Measurements from ENCODE around the gene BCL6.

The BCL6 gene

GRCh38 chr3:187759601-187760000, 14.3 kb upstream of the BCL6 start:
- Histone ChIP-seq H3K27me3 (ENCODE audit: control insufficient read depth in 1 of 2, insufficient read depth in 2 of 2, low read length in 2 of 2) (no peaks in the 10 kb centered on the region), H3K4me1 (ENCODE audit: control insufficient read depth, insufficient read depth, low read length) (peaks cover 10% of the 10 kb centered on the region), H3K9me3 (ENCODE audit: control insufficient read depth in 2 of 2, low read length in 2 of 2) (no peaks in the 10 kb centered on the region), H3K4me3 (ENCODE audit: low read length in 2 of 2) (no peak overlapping the region), H3K36me3 (ENCODE audit: control insufficient read depth in 2 of 2, insufficient read depth in 2 of 2, low read length in 2 of 2) (no peaks in the 10 kb centered on the region), H3K9ac (ENCODE audit: low read length in 2 of 2) (no peak overlapping the region), H3K27ac (ENCODE audit: low read length) (no peak overlapping the region)

- Histone ChIP-seq H3K4me3 (ENCODE audit: low read length in 2 of 2) (no peak overlapping the region), H3K36me3 (ENCODE audit: control insufficient read depth in 2 of 2, insufficient read depth in 2 of 2, low read length in 2 of 2) (no peaks in the 10 kb centered on the region), H3K27me3 (ENCODE audit: control insufficient read depth in 1 of 2, insufficient read depth in 2 of 2, low read length in 2 of 2) (no peaks in the 10 kb centered on the region), H3K9me3 (ENCODE audit: control insufficient read depth in 2 of 2, low read length in 2 of 2) (no peaks in the 10 kb centered on the region), H3K9ac (ENCODE audit: low read length in 2 of 2) (no peak overlapping the region), H3K27ac (ENCODE audit: low read length) (no peak overlapping the region), H3K4me1 (ENCODE audit: control insufficient read depth, insufficient read depth, low read length) (no peaks in the 10 kb centered on the region)
Measured at GRCh38 chr3:187758318-187758955, 13.2 kb upstream of the BCL6 start.

- Histone ChIP-seq H3K27ac (ENCODE audit: low read length) (no peak overlapping the region), H3K9me3 (ENCODE audit: control insufficient read depth in 2 of 2, low read length in 2 of 2) (no peaks in the 10 kb centered on the region)
Measured at GRCh38 chr3:187753516-187753915, 8.2 kb upstream of the BCL6 start.

GRCh38 chr3:187750513-187751123, 5.3 kb upstream of the BCL6 start:
- Histone ChIP-seq H3K9me3 (ENCODE audit: control insufficient read depth in 2 of 2, low read length in 2 of 2) (no peaks in the 10 kb centered on the region), H3K4me3 (ENCODE audit: low read length in 2 of 2) (peak overlapping the region; percentile 66 to 72), H3K9ac (ENCODE audit: low read length in 2 of 2) (peak overlapping the region; percentile 66 to 69), H3K27me3 (ENCODE audit: control insufficient read depth in 1 of 2, insufficient read depth in 2 of 2, low read length in 2 of 2) (no peaks in the 10 kb centered on the region), H3K4me1 (ENCODE audit: control insufficient read depth, insufficient read depth, low read length) (peaks cover 33% of the 10 kb centered on the region), H3K36me3 (ENCODE audit: control insufficient read depth in 2 of 2, insufficient read depth in 2 of 2, low read length in 2 of 2) (no peaks in the 10 kb centered on the region), H3K27ac (ENCODE audit: low read length) (peak overlapping the region; percentile 80)

More at GRCh38 chr3:187753516-187753915, 8.2 kb upstream of the BCL6 start:
- H3K27me3 ChIP-seq (ENCODE audit: control insufficient read depth in 1 of 2, insufficient read depth in 2 of 2, low read length in 2 of 2): no peaks in the 10 kb centered on the region
- H3K4me3 ChIP-seq (ENCODE audit: low read length in 2 of 2): no peak overlapping the region
- H3K36me3 ChIP-seq (ENCODE audit: control insufficient read depth in 2 of 2, insufficient read depth in 2 of 2, low read length in 2 of 2): no peaks in the 10 kb centered on the region
- H3K9ac ChIP-seq (ENCODE audit: low read length in 2 of 2): no peak overlapping the region
- peaks cover 16% of the 10 kb centered on the region for H3K4me1 ChIP-seq (ENCODE audit: control insufficient read depth, insufficient read depth, low read length)

- H3K36me3 ChIP-seq (ENCODE audit: control insufficient read depth in 2 of 2, insufficient read depth in 2 of 2, low read length in 2 of 2): no peaks in the 10 kb centered on the region
- H3K27me3 ChIP-seq (ENCODE audit: control insufficient read depth in 1 of 2, insufficient read depth in 2 of 2, low read length in 2 of 2): no peaks in the 10 kb centered on the region
- peaks cover 33% of the 10 kb centered on the region for H3K4me1 ChIP-seq (ENCODE audit: control insufficient read depth, insufficient read depth, low read length)
- H3K4me3 ChIP-seq (ENCODE audit: low read length in 2 of 2): peak overlapping the region; percentile 66 to 72
- peak overlapping the region; percentile 80 for H3K27ac ChIP-seq (ENCODE audit: low read length)
- peak overlapping the region; percentile 66 to 69 for H3K9ac ChIP-seq (ENCODE audit: low read length in 2 of 2)
- H3K9me3 ChIP-seq (ENCODE audit: control insufficient read depth in 2 of 2, low read length in 2 of 2): no peaks in the 10 kb centered on the region
Measured at GRCh38 chr3:187750006-187750512, 4.8 kb upstream of the BCL6 start.

- no peaks in the 10 kb centered on the region for H3K36me3 ChIP-seq (ENCODE audit: control insufficient read depth in 2 of 2, insufficient read depth in 2 of 2, low read length in 2 of 2)
- H3K9ac ChIP-seq (ENCODE audit: low read length in 2 of 2): peak overlapping the region in 1 of 2 donors; percentile 39
- no peaks in the 10 kb centered on the region for H3K9me3 ChIP-seq (ENCODE audit: control insufficient read depth in 2 of 2, low read length in 2 of 2)
- peak overlapping the region; percentile 41 for H3K27ac ChIP-seq (ENCODE audit: low read length)
- H3K4me1 ChIP-seq (ENCODE audit: control insufficient read depth, insufficient read depth, low read length): peaks cover 37% of the 10 kb centered on the region
- no peaks in the 10 kb centered on the region for H3K27me3 ChIP-seq (ENCODE audit: control insufficient read depth in 1 of 2, insufficient read depth in 2 of 2, low read length in 2 of 2)
- H3K4me3 ChIP-seq (ENCODE audit: low read length in 2 of 2): no peak overlapping the region
Measured at GRCh38 chr3:187748050-187748481, 2.8 kb upstream of the BCL6 start.

- peak overlapping the region; percentile 41 for H3K27ac ChIP-seq (ENCODE audit: low read length)
- H3K36me3 ChIP-seq (ENCODE audit: control insufficient read depth in 2 of 2, insufficient read depth in 2 of 2, low read length in 2 of 2): no peaks in the 10 kb centered on the region
- H3K27me3 ChIP-seq (ENCODE audit: control insufficient read depth in 1 of 2, insufficient read depth in 2 of 2, low read length in 2 of 2): no peaks in the 10 kb centered on the region
- peak overlapping the region in 1 of 2 donors; percentile 39 for H3K9ac ChIP-seq (ENCODE audit: low read length in 2 of 2)
- H3K4me3 ChIP-seq (ENCODE audit: low read length in 2 of 2): no peak overlapping the region
- peaks cover 43% of the 10 kb centered on the region for H3K4me1 ChIP-seq (ENCODE audit: control insufficient read depth, insufficient read depth, low read length)
- H3K9me3 ChIP-seq (ENCODE audit: control insufficient read depth in 2 of 2, low read length in 2 of 2): no peaks in the 10 kb centered on the region
Measured at GRCh38 chr3:187747506-187747905, 2.2 kb upstream of the BCL6 start.

GRCh38 chr3:187746442-187747281, 1.4 kb upstream of the BCL6 start:
- Histone ChIP-seq H3K27ac (ENCODE audit: low read length) (peak overlapping the region; percentile 100), H3K4me3 (ENCODE audit: low read length in 2 of 2) (peak overlapping the region; percentile 47 to 91), H3K27me3 (ENCODE audit: control insufficient read depth in 1 of 2, insufficient read depth in 2 of 2, low read length in 2 of 2) (no peaks in the 10 kb centered on the region), H3K36me3 (ENCODE audit: control insufficient read depth in 2 of 2, insufficient read depth in 2 of 2, low read length in 2 of 2) (no peaks in the 10 kb centered on the region), H3K4me1 (ENCODE audit: control insufficient read depth, insufficient read depth, low read length) (peaks cover 51% of the 10 kb centered on the region), H3K9me3 (ENCODE audit: control insufficient read depth in 2 of 2, low read length in 2 of 2) (no peaks in the 10 kb centered on the region), H3K9ac (ENCODE audit: low read length in 2 of 2) (peak overlapping the region; percentile 100)

- no peaks in the 10 kb centered on the region for H3K9me3 ChIP-seq (ENCODE audit: control insufficient read depth in 2 of 2, low read length in 2 of 2)
- H3K27ac ChIP-seq (ENCODE audit: low read length): peak overlapping the region; percentile 100
- H3K4me3 ChIP-seq (ENCODE audit: low read length in 2 of 2): peak overlapping the region; percentile 47 to 91
- no peaks in the 10 kb centered on the region for H3K27me3 ChIP-seq (ENCODE audit: control insufficient read depth in 1 of 2, insufficient read depth in 2 of 2, low read length in 2 of 2)
- no peaks in the 10 kb centered on the region for H3K36me3 ChIP-seq (ENCODE audit: control insufficient read depth in 2 of 2, insufficient read depth in 2 of 2, low read length in 2 of 2)
- H3K9ac ChIP-seq (ENCODE audit: low read length in 2 of 2): peak overlapping the region; percentile 100
- peaks cover 56% of the 10 kb centered on the region for H3K4me1 ChIP-seq (ENCODE audit: control insufficient read depth, insufficient read depth, low read length)
Measured at GRCh38 chr3:187746059-187746441, 782 bp upstream of the BCL6 start.

- H3K4me1 ChIP-seq (ENCODE audit: control insufficient read depth, insufficient read depth, low read length): peaks cover 62% of the 10 kb centered on the region
- H3K27me3 ChIP-seq (ENCODE audit: control insufficient read depth in 1 of 2, insufficient read depth in 2 of 2, low read length in 2 of 2): no peaks in the 10 kb centered on the region
- H3K36me3 ChIP-seq (ENCODE audit: control insufficient read depth in 2 of 2, insufficient read depth in 2 of 2, low read length in 2 of 2): no peaks in the 10 kb centered on the region
- no peaks in the 10 kb centered on the region for H3K9me3 ChIP-seq (ENCODE audit: control insufficient read depth in 2 of 2, low read length in 2 of 2)
- peak overlapping the region; percentile 100 for H3K9ac ChIP-seq (ENCODE audit: low read length in 2 of 2)
- peak overlapping the region; percentile 82 to 91 for H3K4me3 ChIP-seq (ENCODE audit: low read length in 2 of 2)
- H3K27ac ChIP-seq (ENCODE audit: low read length): peak overlapping the region; percentile 100
Measured at GRCh38 chr3:187744169-187745151, 808 bp downstream of the BCL6 start.
